ENCODE results near the gene DPP7. TPM values are rescaled to one million over a fixed set of nuclear protein-coding genes. Genes with fewer than 3 reads are reported as not detected.

DPP7 gene
- total and polyA plus RNA-seq, 2 donors from 2014 or later: 164 to 205 TPM

DNA sequence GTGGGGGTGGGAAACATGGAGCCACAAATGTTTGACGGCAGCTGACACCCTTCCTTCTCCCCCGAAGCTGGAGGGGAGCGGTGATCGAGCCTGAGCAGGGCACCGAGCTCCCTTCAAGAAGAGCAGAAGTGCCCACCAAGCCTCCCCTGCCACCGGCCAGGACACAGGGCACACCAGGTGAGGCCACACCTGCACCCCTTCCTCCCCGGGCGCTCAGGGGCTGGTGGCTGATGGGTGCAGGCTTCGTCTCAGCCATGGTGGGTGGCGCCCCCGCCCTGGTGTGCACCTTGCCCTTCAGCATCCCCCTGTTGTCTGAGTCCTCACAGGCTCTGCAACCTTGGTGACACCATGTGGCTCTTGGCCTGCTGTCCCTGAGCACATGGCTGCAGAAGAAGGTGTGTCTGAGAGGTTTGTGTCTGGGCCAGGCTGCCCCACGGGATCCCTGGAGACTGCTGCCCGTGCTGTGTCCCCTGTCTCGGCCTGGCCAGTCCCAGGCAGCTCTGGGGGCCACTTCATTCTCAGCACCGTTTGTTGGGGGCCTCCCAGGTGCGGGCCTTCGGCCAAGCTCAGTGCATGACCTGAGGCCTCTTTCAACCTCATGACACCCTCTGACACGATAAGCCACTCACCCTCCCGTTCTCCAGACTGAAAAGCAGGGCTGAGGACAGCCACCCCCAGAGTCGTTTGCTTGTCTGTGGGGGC is 16.6 kb downstream of the DPP7 start:
- Histone ChIP-seq H3K4me1 (ENCODE audit: control insufficient read depth in 2 of 3, insufficient read depth in 2 of 3, low read depth in 1 of 3, low read length in 3 of 3) (no peaks in the 10 kb centered on the region), H3K9me3 (ENCODE audit: control insufficient read depth in 2 of 3, insufficient read depth in 1 of 3, low read length in 3 of 3) (no peaks in the 10 kb centered on the region), H3K36me3 (ENCODE audit: control insufficient read depth in 2 of 3, insufficient read depth in 3 of 3, low read length in 3 of 3) (peaks cover 11 to 34% (median 28%) of the 10 kb centered on the region in 3 donors), H3K4me3 (ENCODE audit: low read length in 3 of 3) (no peak overlapping the region), H3K27ac (ENCODE audit: low read depth in 2 of 2, low read length in 2 of 2) (no peak overlapping the region), H3K27me3 (ENCODE audit: control insufficient read depth, insufficient read depth, low read length) (no peaks in the 10 kb centered on the region), H3K9ac (ENCODE audit: low read length in 3 of 3) (no peak overlapping the region)
- DNase-seq (no peak), FAIRE-seq (no peak)
- intact Hi-C loops (cut with DNase I): no loop called here
- TF ChIP-seq, protein P1, sequence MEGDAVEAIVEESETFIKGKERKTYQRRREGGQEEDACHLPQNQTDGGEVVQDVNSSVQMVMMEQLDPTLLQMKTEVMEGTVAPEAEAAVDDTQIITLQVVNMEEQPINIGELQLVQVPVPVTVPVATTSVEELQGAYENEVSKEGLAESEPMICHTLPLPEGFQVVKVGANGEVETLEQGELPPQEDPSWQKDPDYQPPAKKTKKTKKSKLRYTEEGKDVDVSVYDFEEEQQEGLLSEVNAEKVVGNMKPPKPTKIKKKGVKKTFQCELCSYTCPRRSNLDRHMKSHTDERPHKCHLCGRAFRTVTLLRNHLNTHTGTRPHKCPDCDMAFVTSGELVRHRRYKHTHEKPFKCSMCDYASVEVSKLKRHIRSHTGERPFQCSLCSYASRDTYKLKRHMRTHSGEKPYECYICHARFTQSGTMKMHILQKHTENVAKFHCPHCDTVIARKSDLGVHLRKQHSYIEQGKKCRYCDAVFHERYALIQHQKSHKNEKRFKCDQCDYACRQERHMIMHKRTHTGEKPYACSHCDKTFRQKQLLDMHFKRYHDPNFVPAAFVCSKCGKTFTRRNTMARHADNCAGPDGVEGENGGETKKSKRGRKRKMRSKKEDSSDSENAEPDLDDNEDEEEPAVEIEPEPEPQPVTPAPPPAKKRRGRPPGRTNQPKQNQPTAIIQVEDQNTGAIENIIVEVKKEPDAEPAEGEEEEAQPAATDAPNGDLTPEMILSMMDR (IDR thresholded peaks at IDR 0.05; ENCODE audit: borderline replicate concordance, extremely low read depth, insufficient read depth): no peak

DNA sequence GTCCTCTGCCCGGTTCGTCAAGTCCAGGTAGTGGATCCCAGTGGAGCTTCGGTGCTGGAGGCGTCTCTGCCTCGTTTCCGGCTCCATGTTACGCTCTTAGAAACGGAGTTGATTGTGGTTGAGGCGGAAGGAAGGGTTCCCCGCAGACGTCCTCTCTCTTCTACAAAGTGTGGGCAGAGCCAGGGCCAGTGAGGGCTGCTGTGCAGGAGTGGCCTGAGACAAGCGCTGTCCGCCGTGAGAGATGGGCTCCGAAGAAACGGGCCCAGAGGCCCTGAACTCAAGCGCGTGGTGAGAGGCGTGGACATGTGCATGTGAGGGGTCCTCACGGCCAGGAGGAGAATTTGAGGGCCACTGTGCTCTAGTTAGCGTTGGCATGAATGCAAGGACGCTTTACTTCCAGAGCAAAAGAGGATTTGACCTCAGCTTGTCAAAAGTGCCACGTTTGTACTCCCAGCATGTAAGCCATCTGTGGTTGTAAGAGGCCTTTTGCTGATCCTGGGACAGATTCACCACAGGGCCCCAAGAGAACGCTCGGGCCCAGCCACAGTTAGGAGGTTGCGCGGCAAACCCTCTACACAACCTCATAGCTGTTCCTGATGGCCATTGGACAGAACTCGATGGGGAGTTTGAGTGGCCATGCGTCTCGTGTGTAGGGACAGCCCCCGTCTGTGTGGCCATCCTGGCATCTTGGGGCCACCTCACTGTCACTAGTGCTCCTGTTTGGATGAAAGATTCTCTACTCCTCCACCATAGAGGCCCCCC is 17.6 kb downstream of the DPP7 start:
- FAIRE-seq (no peak), DNase-seq (no peak)
- Histone ChIP-seq H3K4me1 (ENCODE audit: control insufficient read depth in 2 of 3, insufficient read depth in 2 of 3, low read depth in 1 of 3, low read length in 3 of 3) (no peaks in the 10 kb centered on the region), H3K9me3 (ENCODE audit: control insufficient read depth in 2 of 3, insufficient read depth in 1 of 3, low read length in 3 of 3) (no peaks in the 10 kb centered on the region), H3K36me3 (ENCODE audit: control insufficient read depth in 2 of 3, insufficient read depth in 3 of 3, low read length in 3 of 3) (peaks cover 4 to 28% (median 19%) of the 10 kb centered on the region in 3 donors), H3K27ac (ENCODE audit: low read depth in 2 of 2, low read length in 2 of 2) (no peak overlapping the region), H3K4me3 (ENCODE audit: low read length in 3 of 3) (no peak overlapping the region), H3K27me3 (ENCODE audit: control insufficient read depth, insufficient read depth, low read length) (no peaks in the 10 kb centered on the region), H3K9ac (ENCODE audit: low read length in 3 of 3) (no peak overlapping the region)
- intact Hi-C loops (cut with DNase I): no loop called here
- TF ChIP-seq, protein P1 (IDR thresholded peaks at IDR 0.05; ENCODE audit: borderline replicate concordance, extremely low read depth, insufficient read depth): no peak

DNA sequence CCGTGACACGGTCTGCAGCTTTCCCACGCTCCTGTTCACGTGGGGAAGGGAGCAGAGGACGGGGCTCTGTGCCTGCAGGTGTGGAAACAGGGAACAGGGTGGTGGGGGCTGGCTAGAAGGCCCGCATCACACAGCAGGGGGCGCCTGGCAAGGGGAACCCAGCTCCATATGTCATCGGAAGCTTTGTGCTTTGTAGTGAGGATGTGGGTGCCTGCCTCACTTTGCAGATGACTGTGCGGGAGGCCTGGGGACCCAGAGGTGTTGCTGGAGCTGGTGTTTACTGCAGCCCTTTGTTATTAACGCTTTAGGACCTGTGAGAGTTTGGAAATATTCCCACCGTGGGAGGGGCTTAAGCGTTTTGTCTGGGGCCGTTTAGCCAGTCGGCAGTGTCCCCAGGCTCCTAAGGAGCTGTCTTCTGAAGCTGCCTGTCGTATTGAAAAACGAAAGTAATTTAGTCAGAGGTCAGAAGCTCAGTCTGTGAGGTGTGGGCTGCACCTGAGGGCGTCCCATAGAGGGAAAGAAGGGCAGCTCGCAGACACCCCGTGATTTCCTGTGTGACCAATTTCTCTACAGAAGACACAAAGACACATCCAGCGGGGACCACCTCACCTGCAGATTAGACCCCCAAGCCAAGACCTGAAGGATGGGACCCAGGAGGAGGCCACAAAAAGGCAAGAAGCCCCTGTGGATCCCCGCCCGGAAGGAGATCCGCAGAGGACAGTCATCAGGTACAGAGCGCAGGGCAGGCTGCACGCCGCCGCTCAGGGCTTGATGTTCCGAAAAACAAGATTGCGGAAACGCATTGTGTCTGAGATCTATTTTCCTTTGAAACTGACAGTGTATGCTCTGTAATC is 18.6 kb downstream of the DPP7 start:
- H3K9ac ChIP-seq (ENCODE audit: low read length in 3 of 3): no peak overlapping the region
- intact Hi-C loops (cut with DNase I): no loop called here
- no peaks in the 10 kb centered on the region for H3K4me1 ChIP-seq (ENCODE audit: control insufficient read depth in 2 of 3, insufficient read depth in 2 of 3, low read depth in 1 of 3, low read length in 3 of 3)
- FAIRE-seq (no peak), DNase-seq (no peak)
- no peak overlapping the region for H3K27ac ChIP-seq (ENCODE audit: low read depth in 2 of 2, low read length in 2 of 2)
- TF ChIP-seq, protein P1 (IDR thresholded peaks at IDR 0.05; ENCODE audit: borderline replicate concordance, extremely low read depth, insufficient read depth): no peak
- no peaks in the 10 kb centered on the region for H3K9me3 ChIP-seq (ENCODE audit: control insufficient read depth in 2 of 3, insufficient read depth in 1 of 3, low read length in 3 of 3)
- no peak overlapping the region for H3K4me3 ChIP-seq (ENCODE audit: low read length in 3 of 3)
- peaks cover 2 to 21% (median 12%) of the 10 kb centered on the region in 3 donors for H3K36me3 ChIP-seq (ENCODE audit: control insufficient read depth in 2 of 3, insufficient read depth in 3 of 3, low read length in 3 of 3)
- H3K27me3 ChIP-seq (ENCODE audit: control insufficient read depth, insufficient read depth, low read length): no peaks in the 10 kb centered on the region
